DND-41 (cell line): ENCODE data around the gene MACROD1.

ENCODE experiments used
- ATAC-seq: fragments of 200-7000 bp; cut with Tn5 transposase; 3 replicates; pipeline ENCODE4 v1.9.1; 2021; ENCODE audit warnings: low read depth; ENCODE audit not compliant: insufficient read depth
- DNase-seq: peaks from one replicate; pipeline ENCODE4 v3.0.0-alpha.2; 2020
- H2AFZ ChIP-seq: 2 replicates; pipeline ENCODE4 v1.6.0; 2012; ENCODE audit warnings: low read depth, low read length
- H3K27ac ChIP-seq: 2 replicates; pipeline ENCODE4 v1.5.1; 2012; ENCODE audit warnings: low read length, inconsistent platforms
- H3K27me3 ChIP-seq: fragments of 200-600 bp; sonication (generic); 2 replicates; pipeline ENCODE4 v1.6.0; 2012; ENCODE audit warnings: low read length, mild to moderate bottlenecking, inconsistent platforms; ENCODE audit not compliant: insufficient read depth, poor library complexity
- H3K36me3 ChIP-seq: 2 replicates; pipeline ENCODE4 v1.5.1; 2012; ENCODE audit warnings: low read length, inconsistent platforms; ENCODE audit not compliant: insufficient read depth
- H3K4me1 ChIP-seq: 2 replicates; pipeline ENCODE4 v1.5.1; 2012; ENCODE audit warnings: mild to moderate bottlenecking, low read length; ENCODE audit not compliant: insufficient read depth
- H3K4me2 ChIP-seq: 2 replicates; pipeline ENCODE4 v1.6.0; 2012; ENCODE audit warnings: mild to moderate bottlenecking, moderate library complexity, low read length, inconsistent platforms; ENCODE audit not compliant: insufficient read depth
- H3K4me3 ChIP-seq, 2 experiments: fragments of 200-600 bp in 1 of 2; shearing (Covaris generic) in 1 of 2; 2 replicates each; pipeline ENCODE4 v1.5.1; 2012 to 2016; ENCODE audit warnings: inconsistent platforms in 2 of 2, low read length in 2 of 2, mild to moderate bottlenecking in 2 of 2, low read depth in 1 of 2, moderate library complexity in 1 of 2
- H3K79me2 ChIP-seq: 2 replicates; pipeline ENCODE4 v1.6.0; 2012; ENCODE audit warnings: low read length, inconsistent platforms; ENCODE audit not compliant: insufficient read depth
- H3K9ac ChIP-seq: 2 replicates; pipeline ENCODE4 v1.6.0; 2012; ENCODE audit warnings: low read depth, mild to moderate bottlenecking, inconsistent platforms, low read length, moderate library complexity
- H3K9me3 ChIP-seq: 2 replicates; pipeline ENCODE4 v1.5.1; 2012; ENCODE audit warnings: low read length, moderate library complexity, mild to moderate bottlenecking, inconsistent platforms; ENCODE audit not compliant: insufficient read depth, severe bottlenecking
- H4K20me1 ChIP-seq: 2 replicates; pipeline ENCODE4 v1.6.0; 2012; ENCODE audit warnings: low read length; ENCODE audit not compliant: insufficient read depth
- EZH2 ChIP-seq: IDR thresholded peaks from 3 replicates; pipeline ENCODE4 v1.6.1; 2012; ENCODE audit warnings: borderline replicate concordance, low read depth, mild to moderate bottlenecking, moderate library complexity, low read length, inconsistent platforms; ENCODE audit not compliant: severe bottlenecking
- TF ChIP-seq, protein P1 (sequence below): IDR thresholded peaks from 2 replicates; pipeline ENCODE4 v1.5.1; 2012; ENCODE audit warnings: borderline replicate concordance, low read length, moderate library complexity, mild to moderate bottlenecking; ENCODE audit not compliant: poor library complexity, severe bottlenecking; ENCODE audit errors: extremely low read depth

MACROD1 gene

DNA sequence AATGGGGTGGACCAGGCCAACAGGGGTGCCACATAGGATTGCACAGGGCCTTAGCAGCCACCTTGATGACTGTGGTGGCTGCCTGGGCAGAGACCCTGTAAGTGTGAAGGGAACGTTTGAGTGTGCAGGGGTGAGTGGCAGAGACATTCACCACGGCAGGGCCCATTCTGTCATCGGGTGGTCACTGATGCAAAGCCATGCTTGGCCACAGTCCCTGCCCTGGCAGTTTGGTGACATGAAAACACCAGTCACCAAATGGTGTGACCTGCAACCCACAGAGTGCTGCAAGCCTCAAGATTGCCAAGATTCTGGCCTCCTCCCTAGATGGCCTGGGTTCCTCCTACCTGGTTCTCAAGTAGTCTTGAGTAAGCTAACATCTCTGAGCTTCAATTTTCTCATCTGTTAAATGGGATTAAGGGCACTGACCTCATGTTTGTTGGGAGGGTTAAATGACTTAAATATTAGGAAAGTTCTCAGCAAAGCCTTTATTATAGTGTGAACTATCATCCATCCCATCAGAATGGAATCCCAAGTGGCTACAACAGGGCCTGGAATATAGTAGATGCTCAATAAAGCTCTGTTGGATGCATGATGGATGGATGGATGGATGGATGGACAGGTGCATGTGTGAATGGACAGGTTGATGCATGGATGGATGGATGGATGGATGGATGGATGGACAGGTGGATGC lies 53.0 kb downstream of the MACROD1 start:
- Histone ChIP-seq H3K9ac (no peak overlapping the region), H3K4me3 (no peak overlapping the region), H3K27me3 (no peaks in the 10 kb centered on the region), H3K9me3 (no peaks in the 10 kb centered on the region), H2AFZ (no peak overlapping the region), H4K20me1 (peaks cover 7% of the 10 kb centered on the region), H3K4me2 (no peak overlapping the region), H3K4me1 (no peaks in the 10 kb centered on the region), H3K27ac (no peak overlapping the region), H3K79me2 (no peaks in the 10 kb centered on the region), H3K36me3 (no peaks in the 10 kb centered on the region)
- no peak for ATAC-seq
- TF ChIP-seq, protein P1, sequence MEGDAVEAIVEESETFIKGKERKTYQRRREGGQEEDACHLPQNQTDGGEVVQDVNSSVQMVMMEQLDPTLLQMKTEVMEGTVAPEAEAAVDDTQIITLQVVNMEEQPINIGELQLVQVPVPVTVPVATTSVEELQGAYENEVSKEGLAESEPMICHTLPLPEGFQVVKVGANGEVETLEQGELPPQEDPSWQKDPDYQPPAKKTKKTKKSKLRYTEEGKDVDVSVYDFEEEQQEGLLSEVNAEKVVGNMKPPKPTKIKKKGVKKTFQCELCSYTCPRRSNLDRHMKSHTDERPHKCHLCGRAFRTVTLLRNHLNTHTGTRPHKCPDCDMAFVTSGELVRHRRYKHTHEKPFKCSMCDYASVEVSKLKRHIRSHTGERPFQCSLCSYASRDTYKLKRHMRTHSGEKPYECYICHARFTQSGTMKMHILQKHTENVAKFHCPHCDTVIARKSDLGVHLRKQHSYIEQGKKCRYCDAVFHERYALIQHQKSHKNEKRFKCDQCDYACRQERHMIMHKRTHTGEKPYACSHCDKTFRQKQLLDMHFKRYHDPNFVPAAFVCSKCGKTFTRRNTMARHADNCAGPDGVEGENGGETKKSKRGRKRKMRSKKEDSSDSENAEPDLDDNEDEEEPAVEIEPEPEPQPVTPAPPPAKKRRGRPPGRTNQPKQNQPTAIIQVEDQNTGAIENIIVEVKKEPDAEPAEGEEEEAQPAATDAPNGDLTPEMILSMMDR = no peak
- TF ChIP-seq EZH2 = no peak
- no peak for DNase-seq

DNA sequence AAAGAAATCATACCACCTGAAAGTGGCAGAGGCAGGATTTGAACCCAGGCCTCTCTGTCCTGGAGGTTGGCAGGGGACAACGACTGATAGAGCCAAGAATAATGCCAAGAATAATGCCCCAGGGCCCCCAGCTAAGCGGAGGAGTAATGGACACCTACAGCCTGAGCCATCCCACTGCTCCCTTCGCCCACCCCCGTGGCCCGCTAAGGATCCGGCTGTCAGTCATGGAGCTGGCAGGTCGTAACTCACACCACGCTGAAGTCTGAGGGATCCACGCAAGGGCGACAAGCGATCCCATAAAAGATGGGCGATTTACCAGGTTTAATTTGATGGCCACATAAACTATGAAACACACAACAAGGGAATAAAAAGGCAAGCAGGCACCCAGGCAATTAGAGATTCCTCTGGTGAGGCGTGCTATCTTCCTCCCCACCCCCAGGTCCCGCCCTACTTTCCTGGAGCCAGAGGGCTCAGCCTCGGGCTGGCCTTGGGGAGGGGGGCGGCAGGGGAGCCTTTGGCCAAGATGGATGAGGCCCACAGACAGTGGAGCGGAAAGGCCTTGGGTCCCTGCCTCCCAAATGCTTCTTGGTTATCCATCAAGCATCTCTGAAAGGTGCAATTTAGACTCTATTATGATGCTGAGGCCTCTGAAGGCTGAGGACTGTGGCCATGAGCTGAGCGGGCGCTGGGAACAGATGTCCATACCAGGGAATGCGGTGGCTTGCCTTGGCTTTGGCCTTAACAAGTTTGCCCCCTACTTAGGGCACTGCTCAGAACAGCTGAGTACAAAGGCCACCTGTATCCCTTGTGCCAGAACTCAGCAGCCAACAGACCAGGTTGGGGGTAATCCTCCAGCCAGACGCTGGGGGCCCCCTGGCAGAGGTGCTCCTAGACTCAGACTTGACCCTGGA lies 55.2 kb downstream of the MACROD1 start:
- H4K20me1 ChIP-seq = peaks cover 7% of the 10 kb centered on the region
- no peak for ATAC-seq

DNA sequence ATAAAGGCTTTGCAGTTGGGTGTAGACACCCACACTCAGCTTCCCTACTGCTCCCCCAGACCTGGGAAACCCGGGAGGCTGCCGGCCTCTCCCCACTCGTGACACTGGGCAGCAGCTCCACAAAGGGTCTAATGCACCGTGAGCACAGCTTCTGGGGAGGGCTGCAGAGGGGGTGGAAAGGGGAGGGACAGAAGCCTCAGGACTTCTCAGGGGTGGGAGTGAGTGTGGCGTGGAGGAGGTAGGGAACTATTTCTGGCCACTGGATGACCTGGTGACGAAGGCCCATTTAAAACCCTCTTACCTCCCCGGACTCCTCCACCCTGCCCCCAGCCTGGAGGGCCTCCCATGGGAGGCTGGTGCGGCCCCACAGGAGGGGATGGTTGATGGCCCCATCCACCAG lies 56.6 kb downstream of the MACROD1 start:
- Histone ChIP-seq H3K9me3 (no peaks in the 10 kb centered on the region), H4K20me1 (peaks cover 15% of the 10 kb centered on the region), H2AFZ (no peak overlapping the region), H3K27ac (no peak overlapping the region), H3K36me3 (no peaks in the 10 kb centered on the region), H3K4me2 (no peak overlapping the region), H3K27me3 (no peaks in the 10 kb centered on the region), H3K79me2 (no peaks in the 10 kb centered on the region), H3K4me1 (no peaks in the 10 kb centered on the region), H3K4me3 (no peak overlapping the region), H3K9ac (no peak overlapping the region)
- DNase-seq = no peak
- TF ChIP-seq, protein P1 = no peak
- no peak for TF ChIP-seq EZH2
- ATAC-seq = no peak

More for the DNA sequence above, 55.2 kb downstream of the MACROD1 start:
- Histone ChIP-seq H3K79me2 (no peaks in the 10 kb centered on the region), H2AFZ (no peak overlapping the region), H3K9me3 (no peaks in the 10 kb centered on the region), H3K4me2 (no peak overlapping the region), H3K27ac (no peak overlapping the region), H3K36me3 (no peaks in the 10 kb centered on the region), H3K27me3 (no peaks in the 10 kb centered on the region), H3K4me3 (no peak overlapping the region), H3K9ac (no peak overlapping the region), H3K4me1 (no peaks in the 10 kb centered on the region)
- TF ChIP-seq EZH2 = no peak
- TF ChIP-seq, protein P1 = no peak
- no peak for DNase-seq
